KG1 (cell line): ENCODE data around the gene STAT5B.
A peak's percentile ranks its signal among the peaks of the same experiment; 100 is the strongest.

ENCODE experiments used
- DNase-seq: peaks from one replicate; lab custom pipeline; 2025; lab: John Stamatoyannopoulos, UW

Gene STAT5B

DNA sequence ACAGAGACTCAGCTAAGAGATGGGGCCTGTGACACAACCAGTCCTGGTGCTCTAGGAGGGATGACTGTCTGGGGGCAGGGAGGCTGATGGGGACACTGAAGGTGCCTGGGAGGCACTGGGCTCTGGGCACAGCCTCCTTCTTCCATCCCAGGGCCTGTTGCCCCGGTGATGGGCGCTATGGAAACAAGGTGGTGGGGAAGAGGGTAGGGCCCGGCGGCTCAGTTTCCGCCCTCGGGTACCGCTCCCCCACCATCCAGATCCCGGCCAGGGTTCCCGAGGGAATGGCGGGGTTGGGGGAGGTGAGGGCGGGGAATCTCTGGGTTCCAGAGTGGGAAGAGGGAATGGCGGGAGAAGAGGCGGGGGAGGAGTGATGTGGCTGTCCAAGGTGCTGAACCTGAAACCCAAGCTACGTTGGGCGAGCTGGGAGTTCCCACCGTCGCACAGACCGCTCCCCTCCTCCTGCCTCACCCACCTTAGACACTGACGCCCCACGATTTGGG, 96.2 kb downstream of the STAT5B start:
- DNase-seq, result no peak

DNA sequence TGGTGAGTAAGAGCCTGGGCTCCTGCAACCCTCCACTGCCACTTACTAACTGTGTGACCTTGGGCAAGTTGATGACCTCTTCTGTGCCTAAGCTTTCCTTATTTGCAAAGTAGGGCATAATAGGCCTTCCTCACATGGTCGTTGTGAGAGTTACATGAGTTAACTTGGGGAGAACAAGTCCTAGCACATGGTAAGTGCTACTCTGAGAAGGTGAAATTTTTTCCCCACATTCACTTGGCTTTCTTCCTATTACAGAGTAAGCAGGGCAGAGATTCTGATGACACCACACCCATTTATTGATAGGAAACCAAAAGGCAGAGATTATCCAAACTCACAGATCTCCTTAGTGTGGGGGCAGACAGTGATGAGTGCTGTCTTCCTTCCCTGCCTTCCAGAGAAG, 96.9 kb downstream of the STAT5B start:
- DNase-seq, result no peak

DNA sequence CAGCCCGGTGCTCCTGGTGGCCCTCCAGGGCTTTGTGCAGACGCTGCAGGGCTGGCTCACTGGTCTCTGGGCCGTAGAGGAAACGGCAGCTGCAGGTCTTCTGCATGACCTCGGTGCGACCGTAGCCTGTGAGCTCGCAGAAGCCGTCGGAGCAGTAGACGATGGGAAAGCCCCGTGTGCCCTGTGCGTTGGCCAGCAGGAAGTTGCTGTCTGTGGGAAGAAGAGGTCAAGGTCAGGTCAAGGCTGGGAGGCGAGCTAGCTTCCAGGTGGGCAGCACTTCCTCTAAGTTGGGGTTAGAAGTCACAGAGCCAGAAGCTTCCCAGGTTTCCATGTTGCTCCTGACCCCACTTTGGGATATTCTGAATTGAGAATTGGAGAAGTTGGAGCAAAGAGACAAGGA, 97.4 kb downstream of the STAT5B start:
- no peak for DNase-seq

DNA sequence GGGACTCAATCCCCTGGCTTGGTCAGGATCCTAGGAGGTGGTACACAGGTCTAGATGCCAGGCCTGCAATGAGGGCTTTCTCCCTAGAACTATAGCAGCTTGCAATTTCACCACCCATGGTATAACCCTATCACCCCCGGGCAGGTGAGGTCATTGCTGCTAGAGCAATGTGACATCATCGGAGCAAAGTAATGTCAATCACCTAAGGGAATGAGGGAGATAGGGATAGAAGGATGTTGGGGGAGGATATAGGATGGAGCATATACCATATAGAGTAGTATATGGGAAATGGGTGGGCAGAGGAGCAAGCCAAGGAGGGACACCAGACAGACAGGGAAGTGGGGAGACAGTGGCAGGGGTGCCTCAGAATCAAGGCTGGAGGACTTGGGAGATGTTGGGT, 98.5 kb downstream of the STAT5B start:
- no peak for DNase-seq

DNA sequence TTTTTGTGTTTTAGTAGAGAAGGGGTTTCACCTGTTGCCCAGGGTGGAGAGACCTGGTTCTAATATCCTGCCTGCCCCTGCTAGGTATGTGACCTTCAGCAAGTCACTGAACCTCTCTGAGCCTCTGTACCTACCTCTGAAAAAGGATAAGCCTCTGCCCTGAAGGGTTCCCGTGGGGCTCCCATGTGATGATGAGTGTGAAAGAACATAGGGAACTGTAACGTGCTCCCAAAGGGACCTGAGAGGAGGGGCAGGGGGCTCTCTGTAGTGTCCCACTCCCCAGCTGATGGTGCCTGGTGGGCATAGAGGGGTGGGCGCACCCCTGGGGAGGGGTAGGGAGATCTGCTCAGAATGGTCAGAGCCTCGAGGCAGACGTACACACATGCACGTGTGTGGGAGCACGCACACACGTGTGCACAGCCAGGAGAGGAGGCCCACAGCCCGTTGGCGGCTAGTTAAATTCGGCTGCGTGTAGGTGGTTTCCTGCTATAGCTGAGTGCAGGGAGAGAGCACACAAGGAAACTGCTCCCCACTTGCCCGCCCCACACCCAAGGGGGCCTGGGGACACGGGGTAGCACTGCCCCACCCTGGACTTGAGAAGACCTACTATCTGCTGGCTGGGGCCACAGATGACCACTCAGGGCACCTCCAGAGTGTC, 101.9 kb downstream of the STAT5B start:
- no peak for DNase-seq

DNA sequence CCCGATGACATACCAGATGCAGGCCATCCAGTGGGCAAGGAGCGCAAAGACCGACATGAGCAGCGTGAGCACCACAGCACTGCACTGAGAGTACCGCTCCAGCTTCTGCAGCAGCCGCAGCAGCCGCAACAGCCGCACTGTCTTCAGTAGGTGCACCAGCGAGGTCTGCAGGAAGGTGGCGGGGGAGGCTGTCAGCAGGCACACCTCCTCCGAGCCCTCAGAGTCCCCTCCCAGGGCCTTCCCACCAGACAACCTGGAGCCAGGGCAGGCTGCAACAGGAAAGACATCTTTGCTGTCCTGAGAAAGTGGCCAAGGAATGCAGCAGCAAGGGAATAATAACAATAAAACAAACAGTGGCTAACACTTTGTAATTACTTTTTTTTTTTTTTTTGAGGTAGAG, 104.4 kb downstream of the STAT5B start:
- DNase-seq, result no peak

DNA sequence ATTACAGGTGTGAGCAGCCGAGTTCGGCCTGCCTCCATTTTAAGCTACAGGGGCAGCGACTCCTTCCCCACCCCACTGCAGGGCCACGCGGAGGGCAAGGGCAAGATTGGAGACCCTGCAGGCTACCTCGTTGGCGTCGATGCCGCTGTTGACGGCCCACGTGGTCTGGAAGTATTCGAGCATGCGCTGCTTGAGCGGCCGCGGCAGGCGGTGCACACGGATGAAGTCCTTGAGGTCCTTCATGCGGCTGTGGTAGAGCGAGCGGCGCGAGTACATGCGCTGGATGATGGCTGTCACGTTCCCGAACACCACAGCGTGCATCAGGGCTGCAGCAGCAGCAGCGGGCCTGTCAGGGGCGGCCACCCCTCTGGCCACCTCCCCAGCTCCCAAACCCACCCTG, 106.8 kb downstream of the STAT5B start:
- DNase-seq, result no peak

DNA sequence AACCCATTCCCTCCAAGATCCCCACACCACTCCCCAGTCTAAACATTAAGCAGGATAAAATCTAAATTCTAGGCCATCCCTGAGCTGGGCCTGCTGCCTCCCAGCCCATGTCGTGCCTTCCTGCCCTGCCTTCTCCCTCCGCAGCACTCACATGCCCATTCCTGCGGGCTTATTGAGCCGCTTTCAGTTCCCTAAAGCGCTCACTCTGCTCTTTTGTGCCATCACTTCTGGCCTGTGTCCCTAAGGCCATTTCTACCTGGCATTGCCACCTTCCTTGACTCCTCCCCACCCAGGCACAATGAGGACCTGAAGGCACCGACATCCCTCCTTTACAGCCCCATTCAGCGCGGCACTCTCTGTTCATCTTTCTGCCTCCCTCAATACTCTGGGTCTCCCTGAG, 108.4 kb downstream of the STAT5B start:
- DNase-seq, result no peak

DNA sequence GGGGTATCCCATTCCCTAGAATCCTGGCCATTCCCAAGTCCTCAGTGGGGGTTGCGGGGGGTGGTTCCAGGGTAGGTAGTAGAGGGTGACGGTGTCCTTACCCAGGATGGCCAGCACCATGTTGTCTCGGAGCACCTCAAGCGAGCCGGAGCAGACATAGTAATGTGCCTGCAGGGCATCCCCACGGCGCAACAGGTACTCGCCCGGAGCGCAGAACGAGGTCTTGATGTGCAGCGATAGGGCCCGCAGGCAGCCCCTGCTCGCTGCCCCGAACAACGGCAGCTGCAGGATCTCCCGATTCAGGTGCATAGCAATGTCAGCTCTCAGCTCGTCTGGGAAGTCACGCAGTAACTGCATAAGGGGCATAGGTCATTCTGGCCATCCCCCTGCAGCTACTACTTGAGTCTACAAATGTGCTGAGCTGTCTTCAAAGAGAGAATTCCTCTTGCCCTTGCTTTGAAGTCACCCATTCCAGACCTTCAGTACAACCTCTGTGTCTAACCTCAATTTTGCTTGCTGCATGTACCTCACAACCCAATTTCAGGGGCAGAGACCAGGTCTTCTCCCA, 109.9 kb downstream of the STAT5B start:
- DNase-seq, result no peak

DNA sequence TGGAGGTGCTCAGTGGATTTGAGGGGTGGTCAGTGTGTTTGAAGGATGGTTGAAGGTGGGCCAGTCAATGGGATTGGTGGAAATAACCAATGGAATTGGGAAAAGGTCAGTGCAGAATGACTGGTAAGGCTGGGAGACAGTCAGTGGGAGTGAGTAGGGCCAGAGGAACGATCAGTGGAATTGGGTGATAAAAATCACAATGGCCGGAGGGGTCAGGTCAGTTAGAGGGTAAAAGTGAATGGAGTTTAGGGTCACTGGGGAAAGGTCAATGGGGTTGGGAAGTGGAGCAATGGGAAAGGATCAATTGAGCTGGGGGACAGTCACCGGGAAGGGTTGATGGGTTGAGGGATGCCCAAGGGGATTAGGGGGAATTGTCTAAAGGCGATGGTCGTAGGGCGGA, 110.4 kb downstream of the STAT5B start:
- no peak for DNase-seq

DNA sequence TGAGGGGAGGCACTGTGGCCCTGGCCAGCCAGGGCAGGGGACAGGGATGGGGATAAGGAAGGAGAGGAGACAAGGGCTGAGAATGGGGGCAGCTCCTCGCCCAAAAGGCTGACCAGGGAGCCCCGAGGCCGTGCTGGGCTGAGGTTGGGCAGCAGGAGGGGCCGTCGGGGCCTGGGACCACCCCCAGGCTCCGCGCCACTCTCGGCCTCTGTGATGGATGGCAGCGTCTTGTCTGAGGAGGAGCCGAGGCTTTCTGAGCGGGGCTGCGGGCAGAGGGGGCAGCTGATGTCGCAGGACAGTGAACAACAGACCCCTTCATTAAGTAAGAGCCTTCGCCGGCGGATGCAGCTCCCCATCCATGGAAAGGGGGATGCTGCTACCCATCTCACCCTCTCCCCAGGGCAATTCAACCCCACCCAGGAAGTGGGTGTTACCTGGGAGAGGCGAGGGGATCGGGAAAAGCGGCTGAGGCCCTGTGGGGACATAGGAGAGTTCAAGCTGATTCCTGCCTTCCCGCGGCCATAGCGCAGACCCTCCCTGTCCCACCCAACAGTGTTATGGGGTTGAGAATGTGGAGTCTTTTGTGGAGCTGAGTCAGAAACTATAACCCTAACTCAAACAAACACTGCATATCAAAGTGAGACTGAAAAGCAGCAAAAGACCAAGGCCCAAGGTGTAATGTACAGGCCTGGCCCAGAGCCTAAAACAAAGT, 112.3 kb downstream of the STAT5B start:
- no peak for DNase-seq

DNA sequence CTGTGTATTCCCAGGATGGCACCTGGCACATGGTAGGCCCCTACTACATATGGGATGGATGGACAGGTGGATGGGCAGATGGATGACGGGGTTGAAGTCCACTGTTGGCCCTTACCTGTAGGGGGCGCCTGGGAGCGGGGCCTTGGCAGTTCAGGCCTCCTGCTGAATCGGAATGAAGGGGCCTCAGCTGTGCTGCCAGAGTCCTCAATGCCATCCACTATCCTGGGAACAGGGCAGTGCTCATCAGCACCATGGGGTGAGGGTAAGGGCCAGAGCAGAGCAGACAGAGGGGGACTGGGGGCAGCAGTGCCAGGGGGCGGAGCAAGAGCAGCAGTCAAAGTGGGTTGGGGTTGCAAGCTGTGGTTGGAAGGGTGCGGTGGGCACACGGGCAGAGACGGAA, 113.1 kb downstream of the STAT5B start:
- peak; percentile 4 for DNase-seq

DNA sequence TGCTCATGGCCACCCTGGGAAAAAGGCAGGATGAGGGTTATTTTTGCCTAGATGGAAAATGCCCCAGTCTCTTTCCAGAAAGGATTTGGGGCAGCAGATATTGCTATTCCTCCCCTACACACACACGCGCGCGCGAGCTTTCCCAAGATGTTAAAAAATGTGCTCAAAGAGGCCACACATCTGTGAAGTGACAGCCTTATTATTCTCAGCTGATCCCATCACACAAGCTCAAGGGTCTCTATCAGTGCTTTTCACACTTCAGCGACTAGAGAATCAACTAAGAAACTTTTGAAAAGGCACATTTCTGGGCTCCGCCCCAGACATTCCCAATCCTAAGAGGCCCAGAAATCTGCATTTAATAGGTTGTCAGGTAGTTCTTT, 115.7 kb downstream of the STAT5B start:
- DNase-seq, result no peak

DNA sequence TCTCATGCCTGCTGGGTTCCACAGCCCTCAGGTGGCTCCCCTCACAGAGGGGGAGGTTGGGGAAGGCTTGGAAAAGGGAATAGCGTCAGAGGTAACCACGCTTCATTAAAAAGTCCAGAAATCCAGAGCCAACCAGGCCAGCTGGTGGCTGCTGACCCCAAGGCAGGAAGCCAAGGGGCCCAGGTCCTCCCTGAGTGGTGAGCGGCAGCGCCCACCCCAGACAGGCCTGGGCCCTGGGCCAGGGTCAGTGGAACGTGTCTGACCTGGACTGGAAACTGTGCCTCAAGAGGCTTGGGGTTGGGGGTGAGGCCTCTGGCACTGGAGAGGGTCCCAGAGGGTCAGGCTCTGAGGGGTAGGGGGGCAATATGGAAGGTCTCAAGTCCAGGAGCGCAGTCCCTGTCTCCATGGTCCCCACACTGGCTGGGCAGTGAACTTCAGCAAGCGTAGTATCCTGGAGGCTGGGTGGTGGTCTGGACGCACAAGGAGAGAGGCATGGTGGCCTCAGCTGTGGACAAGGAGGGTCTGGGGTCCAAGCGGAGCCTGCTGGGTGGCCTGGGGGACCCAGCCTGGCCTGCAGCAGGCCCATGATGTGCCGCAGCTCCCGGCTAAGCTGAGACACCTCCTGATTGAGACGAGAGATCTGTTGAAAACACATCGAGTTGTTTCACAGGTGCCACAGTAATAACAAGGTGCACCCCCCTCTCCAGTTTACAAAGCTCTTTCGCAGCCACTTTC, 116.2 kb downstream of the STAT5B start:
- no peak for DNase-seq

DNA sequence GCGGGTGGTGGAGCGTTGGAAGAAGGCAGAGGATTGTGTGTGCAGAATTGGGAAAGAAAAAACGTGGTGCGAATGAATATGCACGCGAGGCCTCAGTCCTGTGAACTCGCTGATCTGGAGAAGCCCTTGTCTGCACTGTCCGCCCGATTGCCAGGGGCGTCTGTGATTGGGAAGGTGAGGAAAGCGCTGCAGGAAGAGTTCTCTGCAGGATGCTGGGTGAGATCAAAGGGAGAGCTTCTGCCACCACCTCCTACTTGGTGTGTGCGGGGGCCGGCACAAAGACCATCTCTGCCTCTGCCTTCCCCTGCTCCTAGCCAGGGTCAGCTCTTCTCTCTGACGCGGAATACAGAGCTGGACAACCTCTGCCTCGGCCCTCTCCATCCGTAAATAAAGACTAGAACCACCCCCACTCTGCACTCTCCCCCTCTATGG, 120.6 kb downstream of the STAT5B start:
- no peak for DNase-seq

DNA sequence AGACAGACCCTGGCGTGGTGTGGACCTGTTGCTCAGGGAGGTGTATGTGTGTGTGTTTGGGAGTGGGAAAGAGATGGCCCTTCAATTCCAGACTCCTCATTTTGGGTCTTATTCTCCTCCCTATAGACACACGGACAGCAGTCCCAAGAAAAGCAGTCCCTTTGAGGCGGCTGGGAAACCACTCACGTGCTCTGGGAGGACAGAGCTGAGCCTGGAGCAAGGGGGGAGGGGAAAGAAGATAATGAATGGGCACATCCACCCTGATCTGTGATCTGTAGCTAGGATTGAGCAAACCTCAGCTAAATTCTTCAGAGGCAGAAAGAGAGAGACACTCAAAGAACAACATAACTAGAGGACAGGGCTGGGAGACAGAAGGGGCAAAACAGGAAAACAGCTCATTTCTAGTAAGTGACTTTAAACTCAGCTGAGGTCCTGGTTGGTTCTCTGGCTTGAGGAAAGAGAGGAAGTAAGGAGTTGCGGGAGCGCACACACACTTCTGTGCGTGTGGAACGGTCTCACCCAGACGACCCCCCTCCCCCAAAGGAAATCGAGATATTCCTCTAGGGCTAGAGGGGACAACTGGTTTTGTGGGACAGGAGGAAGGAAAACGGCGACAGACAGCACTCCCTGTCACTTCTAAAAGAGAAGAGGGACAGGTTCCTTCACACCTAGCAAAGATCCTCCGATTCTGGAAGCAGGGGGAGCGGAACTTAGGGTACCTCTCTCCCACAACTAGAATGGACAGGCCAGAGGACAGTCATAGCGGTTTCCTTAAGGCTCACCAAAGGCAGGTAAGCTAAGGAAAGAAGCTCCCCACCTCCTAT, 122.1 kb downstream of the STAT5B start:
- DNase-seq, result no peak
